Measurements from ENCODE around the gene HNRNPL.

The HNRNPL gene

DNA sequence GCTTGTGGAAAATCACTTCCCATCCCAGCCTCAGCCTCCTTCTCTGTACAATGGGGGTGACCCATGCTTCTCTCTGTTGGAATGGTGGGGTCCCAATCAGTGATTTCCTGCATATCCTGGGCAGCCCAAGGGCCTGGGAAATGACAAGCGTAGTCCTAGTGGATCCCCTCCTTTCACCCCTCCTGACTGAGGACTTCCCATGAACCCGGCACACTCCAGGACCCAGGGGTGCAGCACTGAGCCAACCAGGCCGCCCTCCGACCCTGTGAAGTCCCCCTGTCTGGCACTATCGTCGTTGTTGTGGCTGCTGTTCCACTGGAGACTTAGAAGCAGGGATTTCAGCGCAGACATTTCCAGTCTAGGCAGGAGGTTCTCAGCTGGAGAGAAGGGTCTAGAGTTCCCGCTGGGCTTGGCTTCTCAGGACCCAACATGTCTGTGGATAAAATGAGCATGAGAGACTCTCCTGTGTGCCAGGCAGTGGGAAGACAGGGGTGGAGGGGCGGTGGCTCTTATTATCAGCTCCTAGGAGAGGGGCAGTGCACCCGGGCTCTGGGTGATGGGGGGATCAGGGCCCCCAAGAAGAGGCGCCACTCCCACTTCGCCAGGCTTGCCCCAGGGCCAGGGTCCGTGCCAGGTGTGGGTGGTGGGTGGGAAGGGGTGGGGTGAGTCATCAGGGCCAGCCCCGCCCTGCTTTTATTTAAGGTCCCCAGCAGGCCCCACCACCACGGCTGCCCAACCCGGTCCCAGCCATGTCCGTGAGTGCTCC, 61.1 kb downstream of the HNRNPL start, which contains the start of gene LGALS7B:
Gene LGALS7B (plus strand): TSS at position 723 of the 766 bp plus-strand sequence. CDS start 27 bp downstream, at position 750.
- TF ChIP-seq CTCF (IDR thresholded peaks at IDR 0.05; ENCODE audit: extremely low read depth, missing control alignments) = no peak
- no peak for DNase-seq (ENCODE audit: low spot score)

DNA sequence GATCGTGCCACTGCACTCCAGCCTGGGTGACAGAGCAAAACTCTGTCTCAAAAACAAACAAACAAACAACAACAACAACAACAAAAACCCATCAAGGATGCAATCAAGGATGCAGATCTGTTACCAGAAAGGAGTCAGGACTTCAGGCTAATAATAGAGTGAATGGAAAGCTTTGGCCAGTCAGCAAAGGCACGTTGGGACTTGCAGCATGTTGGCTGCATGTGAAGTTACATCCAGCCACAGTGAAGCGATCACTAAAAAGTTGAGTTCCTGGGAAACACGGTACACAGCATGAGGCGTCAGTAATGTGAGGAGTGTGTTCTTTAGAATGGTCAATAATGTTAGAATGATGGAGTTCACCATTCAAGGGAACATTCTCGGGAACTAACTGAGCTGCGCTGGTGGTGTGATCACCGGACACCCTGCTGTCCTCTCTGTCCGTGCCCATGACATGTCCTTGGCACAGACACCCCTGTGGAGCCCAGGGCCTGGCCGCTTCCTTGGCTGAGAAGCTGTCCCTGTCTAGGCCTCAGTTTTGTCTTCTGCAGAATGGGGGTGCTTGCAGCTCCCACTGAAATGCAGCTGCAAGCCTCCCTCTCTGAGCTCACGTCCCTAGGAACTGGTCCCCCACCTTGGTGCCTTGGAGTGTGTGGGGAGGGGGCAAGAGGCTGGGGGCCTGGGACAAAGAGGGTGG, 63.1 kb downstream of the HNRNPL start:
- DNase-seq (ENCODE audit: low spot score) = no peak
- TF ChIP-seq CTCF (IDR thresholded peaks at IDR 0.05; ENCODE audit: extremely low read depth, missing control alignments) = no peak
